A673 (cell line): ENCODE data around the gene SPTA1.

Source experiments
- CTCF ChIP-seq: fragments of 300-800, 200-600 bp; sonication (generic); conservative IDR thresholded peaks from 2 replicates; pipeline ENCODE4 v1.5.1; 2017; ENCODE audit warnings: low read depth, mild to moderate bottlenecking, antibody characterized with exemption, low read length, moderate library complexity, mixed read lengths
- EZH2 ChIP-seq: fragments of 200-600 bp; sonication (generic); IDR thresholded peaks from 2 replicates; pipeline ENCODE4 v1.6.1; 2017; ENCODE audit warnings: borderline replicate concordance, low read depth, mild to moderate bottlenecking, mixed read lengths, antibody characterized with exemption, low read length; ENCODE audit not compliant: poor library complexity, severe bottlenecking

GRCh38 chr1:158732524-158732923 lies 46.0 kb upstream of the SPTA1 start:
- TF ChIP-seq CTCF (no peak), EZH2 (no peak)
